ENCODE data around the gene SND1. TPM values are rescaled to one million over a fixed set of nuclear protein-coding genes. Genes with fewer than 3 reads are reported as not detected.

The SND1 gene
- total RNA-seq, 2 donors from 2014 or later: 108 to 123 TPM

DNA sequence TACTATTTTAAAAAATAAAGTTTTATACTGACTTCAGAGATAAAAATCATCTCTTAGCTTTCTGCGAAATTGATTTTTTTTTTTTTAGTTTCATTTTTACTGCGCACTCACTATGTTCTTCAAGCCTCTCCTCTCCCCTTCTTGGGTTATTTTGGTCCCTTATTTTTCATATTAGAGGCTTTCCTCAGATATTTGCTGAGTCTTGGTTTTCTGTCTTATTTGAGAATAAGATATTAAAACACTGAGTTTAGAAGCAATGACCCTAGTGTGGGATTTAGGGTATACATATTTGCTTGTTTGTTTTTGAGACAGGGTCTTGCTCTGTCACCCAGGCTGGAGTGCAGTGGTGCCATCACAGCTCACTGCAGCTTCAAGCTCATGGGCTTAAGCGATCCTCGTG is 59.9 kb downstream of the SND1 start:
- DNase-seq (no peak), ATAC-seq (no peak)
- intact Hi-C loops (cut with DNase I, micrococcal nuclease): loop anchor here (2.0 to 10.0 kb wide), 2 partner anchors 497 to 503 kb away; no protein-coding TSS in a partner anchor

GRCh38 chr7:127713006-127713405 is 61.0 kb downstream of the SND1 start:
- ATAC-seq (no peak), DNase-seq (no peak)
- intact Hi-C loops (cut with DNase I, micrococcal nuclease): loop anchor here in 1 of 2 donors (10.0 kb wide), 1 partner anchor 502 kb away; no protein-coding TSS in a partner anchor

DNA sequence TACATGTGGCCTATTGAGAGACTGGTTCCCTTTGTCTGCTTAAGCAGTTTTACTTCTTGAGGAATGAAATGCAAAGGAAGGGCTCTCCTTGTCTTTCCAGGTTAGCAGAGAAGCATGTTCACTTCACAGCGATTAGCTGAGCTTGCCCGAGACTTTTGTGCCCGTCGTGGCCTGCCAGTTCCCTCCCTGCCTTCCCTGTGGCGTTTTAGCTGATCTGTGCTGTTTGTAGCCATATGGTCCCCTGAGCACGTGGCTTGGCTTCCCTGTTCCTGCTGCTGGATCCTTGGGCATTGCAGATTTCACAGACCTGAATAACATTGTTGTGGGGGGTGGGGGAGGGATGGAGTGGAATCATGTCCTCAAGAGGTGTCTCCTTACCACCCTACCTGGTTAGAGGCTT is 61.8 kb downstream of the SND1 start:
- no peak for ATAC-seq
- no peak for DNase-seq
- intact Hi-C loops (cut with DNase I, micrococcal nuclease): loop anchor here in 1 of 2 donors (10.0 kb wide), 1 partner anchor 501 kb away; no protein-coding TSS in a partner anchor

GRCh38 chr7:127715272-127715671 is 63.3 kb downstream of the SND1 start:
- intact Hi-C loops (cut with DNase I, micrococcal nuclease): loop anchor here in 1 of 2 donors (10.0 kb wide), 1 partner anchor 500 kb away; no protein-coding TSS in a partner anchor
- DNase-seq: no peak
- ATAC-seq: no peak

- DNase-seq (no peak), ATAC-seq (no peak)
- intact Hi-C loops (cut with DNase I, micrococcal nuclease): loop anchor here in 1 of 2 donors (10.0 kb wide), 1 partner anchor 499 kb away; no protein-coding TSS in a partner anchor
These were observed 63.9 kb downstream of the SND1 start for GRCh38 chr7:127715901-127716300.

DNA sequence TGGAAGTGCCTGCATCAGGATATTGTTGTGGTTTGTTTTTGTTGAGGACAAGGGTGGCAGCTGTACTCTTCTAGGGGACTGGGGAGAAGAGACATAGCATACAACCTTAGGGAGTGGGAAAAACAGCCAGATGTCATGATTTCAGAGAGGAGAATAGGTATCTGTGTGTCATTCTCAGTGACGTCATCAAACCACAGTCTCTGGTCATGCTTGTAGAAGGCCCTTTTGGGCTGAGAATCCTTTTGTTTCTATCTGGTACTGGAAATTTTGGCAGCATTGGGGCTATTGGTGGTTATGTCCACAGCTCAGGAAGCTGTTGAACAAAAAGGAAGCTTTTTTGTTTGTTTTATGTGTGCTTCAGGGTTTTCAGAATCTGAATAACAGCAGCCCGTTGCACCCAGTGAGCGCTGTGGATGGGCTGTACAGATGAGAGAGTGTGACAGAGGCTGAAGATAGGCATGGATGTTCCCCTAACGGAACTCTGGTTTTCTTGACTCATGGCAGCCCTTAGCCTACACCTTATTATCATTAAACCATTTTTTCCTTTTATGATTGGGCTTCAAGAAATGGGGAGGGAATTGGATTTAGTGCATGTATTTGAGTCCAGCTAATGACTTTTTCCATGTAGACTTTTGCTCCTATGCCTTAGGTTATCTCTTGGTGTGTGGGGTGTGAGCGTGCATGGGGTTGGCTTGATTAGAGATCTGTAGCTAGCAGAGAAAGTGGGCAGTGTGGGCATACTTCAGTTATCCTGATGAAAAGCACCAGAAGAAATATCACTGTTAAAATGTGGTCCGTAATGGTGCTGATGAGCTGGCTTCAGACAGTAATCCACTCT is 65.7 kb downstream of the SND1 start:
- ATAC-seq: no peak
- intact Hi-C loops (cut with DNase I, micrococcal nuclease): loop anchor here in 1 of 2 donors (10.0 kb wide), 1 partner anchor 497 kb away; no protein-coding TSS in a partner anchor
- no peak for DNase-seq

- peak; percentile 78 for ATAC-seq
- intact Hi-C loops (cut with DNase I, micrococcal nuclease): loop anchor here in 1 of 2 donors (10.0 kb wide), 1 partner anchor 496 kb away; no protein-coding TSS in a partner anchor
- no peak for DNase-seq
These were observed 66.3 kb downstream of the SND1 start for GRCh38 chr7:127718340-127718679.

- DNase-seq (no peak), ATAC-seq (no peak)
- intact Hi-C loops (cut with DNase I, micrococcal nuclease): no loop called here
These were observed 74.5 kb downstream of the SND1 start for GRCh38 chr7:127726476-127726875.

- no peak for DNase-seq
- intact Hi-C loops (cut with DNase I, micrococcal nuclease): no loop called here
- ATAC-seq: no peak
These were observed 78.8 kb downstream of the SND1 start for GRCh38 chr7:127730658-127731276.

- DNase-seq: no peak
These were observed 79.6 kb downstream of the SND1 start for GRCh38 chr7:127731431-127732080.

GRCh38 chr7:127732306-127732705 is 80.3 kb downstream of the SND1 start:
- intact Hi-C loops (cut with DNase I, micrococcal nuclease): no loop called here
- no peak for DNase-seq
- no peak for ATAC-seq

More at GRCh38 chr7:127731431-127732080, 79.6 kb downstream of the SND1 start:
- intact Hi-C loops (cut with DNase I, micrococcal nuclease): no loop called here
- no peak for ATAC-seq

GRCh38 chr7:127733986-127734385 is 82.0 kb downstream of the SND1 start:
- DNase-seq (no peak), ATAC-seq (no peak)
- intact Hi-C loops (cut with DNase I, micrococcal nuclease): no loop called here

GRCh38 chr7:127736511-127736910 is 84.5 kb downstream of the SND1 start:
- no peak for ATAC-seq
- intact Hi-C loops (cut with DNase I, micrococcal nuclease): no loop called here

DNA sequence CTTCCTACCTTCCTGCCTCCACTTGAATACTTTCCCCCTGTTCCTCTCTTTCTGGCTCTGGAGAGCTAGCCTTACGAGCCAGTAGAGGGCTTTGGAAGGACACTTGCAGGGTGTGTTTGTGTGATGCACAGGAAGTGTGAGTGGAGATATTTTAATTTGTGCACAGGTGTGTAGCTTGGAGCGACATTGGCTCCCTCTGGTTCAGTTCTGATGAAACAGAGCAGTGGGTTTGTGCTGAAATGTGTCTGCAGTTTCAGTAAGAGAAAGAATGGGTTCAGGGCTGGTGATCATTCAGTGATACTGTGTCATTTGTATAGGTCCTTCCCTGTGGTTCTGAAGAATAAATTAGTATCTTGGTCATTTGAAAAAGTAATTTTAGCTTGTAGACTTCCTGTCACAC is 86.9 kb downstream of the SND1 start:
- intact Hi-C loops (cut with DNase I, micrococcal nuclease): no loop called here
- ATAC-seq (no peak), DNase-seq (no peak)

More at GRCh38 chr7:127736511-127736910, 84.5 kb downstream of the SND1 start:
- DNase-seq: no peak

- intact Hi-C loops (cut with DNase I, micrococcal nuclease): no loop called here
- DNase-seq (no peak), ATAC-seq (no peak)
These were observed 89.9 kb downstream of the SND1 start for GRCh38 chr7:127741764-127742375.

DNA sequence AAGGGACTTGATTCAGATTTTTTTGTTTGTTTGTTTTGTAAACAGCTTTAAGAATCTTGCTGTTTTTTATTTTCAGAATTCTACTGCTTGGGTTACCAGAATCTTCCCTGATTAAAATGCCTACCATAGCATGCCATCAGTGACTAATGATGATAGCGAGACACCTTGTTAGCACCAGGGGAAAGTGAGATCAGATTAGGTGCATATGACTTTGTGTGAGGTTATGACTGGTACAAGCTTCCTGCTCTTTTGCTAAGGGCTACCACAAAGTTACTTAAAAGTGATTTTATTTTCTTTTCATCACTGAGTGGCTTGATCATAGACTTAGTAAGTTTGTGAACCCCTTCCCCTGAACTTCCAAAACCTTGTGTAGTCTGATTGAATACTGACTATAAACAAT is 93.5 kb downstream of the SND1 start:
- DNase-seq (no peak), ATAC-seq (no peak)
- intact Hi-C loops (cut with DNase I, micrococcal nuclease): no loop called here

DNA sequence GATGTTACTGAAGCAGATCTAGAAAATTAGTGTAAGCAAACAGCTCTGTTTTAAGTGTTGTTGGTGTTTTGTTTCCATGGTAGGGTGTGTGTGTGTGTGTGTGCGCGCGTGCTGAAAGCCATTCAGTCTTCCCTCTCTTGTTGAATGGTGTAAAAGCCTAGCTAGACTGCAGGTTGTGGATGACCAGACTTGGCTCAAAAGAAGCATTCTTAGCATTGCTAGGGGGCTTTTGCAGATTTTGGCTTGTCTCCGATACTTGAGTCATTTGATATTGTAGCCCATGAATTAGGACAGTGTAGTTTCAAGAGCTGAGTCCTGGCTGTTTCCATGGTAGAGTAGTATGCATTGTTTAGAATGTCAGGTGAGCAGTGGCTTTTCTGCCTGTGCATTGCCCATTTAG is 99.1 kb downstream of the SND1 start:
- DNase-seq (no peak), ATAC-seq (no peak)
- intact Hi-C loops (cut with DNase I, micrococcal nuclease): no loop called here

DNA sequence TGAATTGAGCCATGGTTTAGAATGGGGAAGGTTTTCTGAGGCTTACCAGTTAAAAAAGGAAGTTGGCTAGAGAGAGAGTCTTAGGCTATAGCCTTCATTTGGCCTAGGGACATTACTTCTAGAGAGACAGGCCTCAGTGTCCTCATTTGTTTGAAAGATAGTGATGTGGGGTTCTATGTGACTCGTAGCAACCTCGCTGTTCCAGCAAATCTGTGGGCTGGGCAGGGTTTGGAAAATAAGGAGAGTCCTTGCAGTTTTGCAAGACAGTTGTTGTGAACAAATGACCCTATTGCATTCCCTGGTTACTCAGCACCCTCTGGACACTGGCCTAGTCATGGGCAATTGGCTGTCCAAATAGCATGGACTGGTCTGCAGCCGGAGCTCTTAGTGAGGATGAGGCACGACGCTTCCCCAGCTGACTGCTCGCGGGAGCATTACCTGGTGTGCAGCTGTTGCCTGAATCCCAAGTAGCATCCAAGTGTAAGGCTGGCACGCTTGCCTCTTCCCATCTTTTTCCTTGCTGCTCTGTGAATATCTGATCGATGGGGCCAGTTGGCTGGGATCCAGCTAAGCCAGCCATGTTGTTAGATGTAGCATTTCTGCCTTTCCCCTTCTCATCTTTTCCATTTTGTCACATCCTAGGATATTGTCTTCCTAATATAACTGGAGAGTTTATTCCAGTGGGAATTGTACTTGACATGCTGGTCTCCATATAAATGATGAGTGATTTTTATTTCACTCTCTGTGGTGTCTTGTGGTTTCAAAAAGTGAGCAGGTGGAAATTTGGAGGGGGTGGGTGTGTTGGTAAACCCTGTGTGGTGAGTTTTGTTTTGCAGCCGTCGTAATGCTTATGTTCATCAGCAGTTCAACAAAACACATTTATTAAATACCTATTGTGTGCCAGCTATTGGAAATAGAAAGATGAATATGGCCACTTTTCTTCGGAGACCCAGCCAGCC is 99.8 kb downstream of the SND1 start:
- no peak for DNase-seq
- no peak for ATAC-seq
- intact Hi-C loops (cut with DNase I, micrococcal nuclease): no loop called here
